ENCODE measurements around the gene TNRC6C.

DNA sequence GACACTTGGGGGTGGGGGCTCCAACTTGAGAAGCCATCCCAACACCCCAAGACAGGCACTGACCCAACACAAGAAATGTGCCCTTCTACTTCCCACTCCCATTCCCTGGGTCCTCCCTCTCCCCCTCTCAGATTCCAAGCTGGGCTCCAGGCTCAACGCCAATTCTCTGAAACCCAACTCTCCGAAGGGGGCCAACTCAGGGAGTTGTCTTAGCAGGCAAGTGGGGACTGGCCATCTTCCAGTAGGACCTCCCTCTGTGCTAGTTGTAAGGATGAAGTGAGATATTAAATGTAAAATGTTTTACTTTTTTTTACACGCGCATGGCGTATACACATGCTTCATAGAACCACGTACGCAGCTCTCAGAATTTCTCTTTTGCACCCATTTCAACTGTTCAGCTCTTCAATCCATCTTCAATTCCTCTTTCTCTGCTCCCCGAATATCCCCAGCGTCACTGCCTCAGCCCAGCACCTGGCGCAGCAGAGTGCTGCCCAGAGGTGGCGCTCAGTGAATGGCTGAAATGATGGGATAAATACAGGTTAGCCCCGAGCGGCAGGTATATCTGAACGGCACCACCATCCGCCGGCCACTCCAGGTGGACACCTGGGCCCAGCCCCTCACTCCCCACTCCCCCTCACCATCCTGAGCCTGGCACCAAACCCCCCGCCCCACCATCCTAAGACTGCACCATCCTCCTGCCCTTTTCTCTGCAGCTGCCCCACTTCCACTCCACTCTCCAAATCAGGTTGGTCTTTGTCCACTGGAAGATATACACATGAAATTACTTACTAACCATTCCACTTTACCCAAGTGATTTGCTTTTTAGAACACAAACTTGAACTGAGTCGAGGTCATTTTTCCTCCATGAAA is 43.9 kb upstream of the TNRC6C start:
- TF ChIP-seq POLR2AphosphoS5 (IDR thresholded peaks at IDR 0.05; ENCODE audit: low read depth) = no peak
- TF ChIP-seq, protein P1, sequence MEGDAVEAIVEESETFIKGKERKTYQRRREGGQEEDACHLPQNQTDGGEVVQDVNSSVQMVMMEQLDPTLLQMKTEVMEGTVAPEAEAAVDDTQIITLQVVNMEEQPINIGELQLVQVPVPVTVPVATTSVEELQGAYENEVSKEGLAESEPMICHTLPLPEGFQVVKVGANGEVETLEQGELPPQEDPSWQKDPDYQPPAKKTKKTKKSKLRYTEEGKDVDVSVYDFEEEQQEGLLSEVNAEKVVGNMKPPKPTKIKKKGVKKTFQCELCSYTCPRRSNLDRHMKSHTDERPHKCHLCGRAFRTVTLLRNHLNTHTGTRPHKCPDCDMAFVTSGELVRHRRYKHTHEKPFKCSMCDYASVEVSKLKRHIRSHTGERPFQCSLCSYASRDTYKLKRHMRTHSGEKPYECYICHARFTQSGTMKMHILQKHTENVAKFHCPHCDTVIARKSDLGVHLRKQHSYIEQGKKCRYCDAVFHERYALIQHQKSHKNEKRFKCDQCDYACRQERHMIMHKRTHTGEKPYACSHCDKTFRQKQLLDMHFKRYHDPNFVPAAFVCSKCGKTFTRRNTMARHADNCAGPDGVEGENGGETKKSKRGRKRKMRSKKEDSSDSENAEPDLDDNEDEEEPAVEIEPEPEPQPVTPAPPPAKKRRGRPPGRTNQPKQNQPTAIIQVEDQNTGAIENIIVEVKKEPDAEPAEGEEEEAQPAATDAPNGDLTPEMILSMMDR (conservative IDR thresholded peaks at IDR 0.05; ENCODE audit: low read depth in 2 of 2) = peak; percentile 52 to 86

All from GM23338 (cell line).